Measurements from ENCODE around the gene SNRPF.

SNRPF gene

GRCh38 chr12:95887311-95887710 is 28.6 kb downstream of the SNRPF start:
- Histone ChIP-seq H3K4me3 (ENCODE audit: low read depth in 1 of 2, low read length in 1 of 2) (no peak overlapping the region), H3K27me3 (peaks cover 5% of the 10 kb centered on the region), H3K4me1 (ENCODE audit: control insufficient read depth in 1 of 2, insufficient read depth in 1 of 2, low read depth in 1 of 2, low read length in 1 of 2) (no peaks in the 10 kb centered on the region), H3K27ac (no peak overlapping the region), H3K9me3 (no peaks in the 10 kb centered on the region), H3K36me3 (no peaks in the 10 kb centered on the region)
- no peak for TF ChIP-seq CTCF (IDR thresholded peaks at IDR 0.05)

- Histone ChIP-seq H3K9me3 (no peaks in the 10 kb centered on the region), H3K4me1 (ENCODE audit: control insufficient read depth in 1 of 2, insufficient read depth in 1 of 2, low read depth in 1 of 2, low read length in 1 of 2) (no peaks in the 10 kb centered on the region), H3K27me3 (peaks cover 10% of the 10 kb centered on the region), H3K27ac (no peak overlapping the region), H3K4me3 (ENCODE audit: low read depth in 1 of 2, low read length in 1 of 2) (no peak overlapping the region), H3K36me3 (no peaks in the 10 kb centered on the region)
- TF ChIP-seq CTCF (IDR thresholded peaks at IDR 0.05) = no peak
Observed at GRCh38 chr12:95890958-95891357, 32.2 kb downstream of the SNRPF start.

GRCh38 chr12:95896846-95897245 is 38.1 kb downstream of the SNRPF start:
- Histone ChIP-seq H3K9me3 (no peaks in the 10 kb centered on the region), H3K36me3 (no peaks in the 10 kb centered on the region), H3K27me3 (peaks cover 30% of the 10 kb centered on the region), H3K4me3 (ENCODE audit: low read depth in 1 of 2, low read length in 1 of 2) (no peak overlapping the region), H3K4me1 (ENCODE audit: control insufficient read depth in 1 of 2, insufficient read depth in 1 of 2, low read depth in 1 of 2, low read length in 1 of 2) (no peaks in the 10 kb centered on the region), H3K27ac (no peak overlapping the region)
- TF ChIP-seq CTCF (IDR thresholded peaks at IDR 0.05) = no peak

GRCh38 chr12:95898081-95898480 is 39.3 kb downstream of the SNRPF start:
- no peak for TF ChIP-seq CTCF (IDR thresholded peaks at IDR 0.05)
- H3K36me3 ChIP-seq = no peaks in the 10 kb centered on the region
- no peaks in the 10 kb centered on the region for H3K4me1 ChIP-seq (ENCODE audit: control insufficient read depth in 1 of 2, insufficient read depth in 1 of 2, low read depth in 1 of 2, low read length in 1 of 2)
- H3K9me3 ChIP-seq = no peaks in the 10 kb centered on the region
- peaks cover 31% of the 10 kb centered on the region for H3K27me3 ChIP-seq
- no peak overlapping the region for H3K4me3 ChIP-seq (ENCODE audit: low read depth in 1 of 2, low read length in 1 of 2)
- H3K27ac ChIP-seq = no peak overlapping the region

- Histone ChIP-seq H3K4me3 (ENCODE audit: low read depth in 1 of 2, low read length in 1 of 2) (no peak overlapping the region), H3K4me1 (ENCODE audit: control insufficient read depth in 1 of 2, insufficient read depth in 1 of 2, low read depth in 1 of 2, low read length in 1 of 2) (peaks cover 6% of the 10 kb centered on the region in 2 experiments), H3K9me3 (no peaks in the 10 kb centered on the region), H3K27me3 (peaks cover 34% of the 10 kb centered on the region), H3K36me3 (no peaks in the 10 kb centered on the region), H3K27ac (no peak overlapping the region)
- TF ChIP-seq CTCF (IDR thresholded peaks at IDR 0.05) = no peak
Observed at GRCh38 chr12:95908573-95908972, 49.8 kb downstream of the SNRPF start.

- H3K27ac ChIP-seq = no peak overlapping the region
- TF ChIP-seq CTCF (IDR thresholded peaks at IDR 0.05) = no peak
- peaks cover 6% of the 10 kb centered on the region in 2 experiments for H3K4me1 ChIP-seq (ENCODE audit: control insufficient read depth in 1 of 2, insufficient read depth in 1 of 2, low read depth in 1 of 2, low read length in 1 of 2)
- H3K27me3 ChIP-seq = peaks cover 21% of the 10 kb centered on the region
- H3K4me3 ChIP-seq (ENCODE audit: low read depth in 1 of 2, low read length in 1 of 2) = no peak overlapping the region
- no peaks in the 10 kb centered on the region for H3K36me3 ChIP-seq
- no peaks in the 10 kb centered on the region for H3K9me3 ChIP-seq
Observed at GRCh38 chr12:95909871-95910270, 51.1 kb downstream of the SNRPF start.

Measured in neutrophil (primary cell).